Jurkat, Clone E6-1 (cell line): ENCODE results near the gene RAC3. TPM values are rescaled to one million over a fixed set of nuclear protein-coding genes. Genes with fewer than 3 reads are reported as not detected.
A peak's percentile ranks its signal among the peaks of the same experiment; 100 is the strongest.

Source experiments
- DNase-seq: peaks from one replicate; pipeline ENCODE4 v3.0.0-alpha.2; 2011; ENCODE audit warnings: low read depth, low spot score
- H3K4me3 ChIP-seq: 2 replicates; pipeline ENCODE4 v1.5.1; 2011; ENCODE audit warnings: mild to moderate bottlenecking, low read length, control low read depth, moderate library complexity
- polyA plus RNA-seq: library from polyadenylated mRNA; unstranded; fragments of >200 nt; gene quantifications from one replicate; pipeline ENCODE4 v1.2.1, GENCODE V29; 2012; ENCODE audit warnings: missing spikeins; ENCODE audit not compliant: insufficient read length, insufficient read depth

RAC3 gene
- 80.4 TPM for polyA plus RNA-seq

DNA sequence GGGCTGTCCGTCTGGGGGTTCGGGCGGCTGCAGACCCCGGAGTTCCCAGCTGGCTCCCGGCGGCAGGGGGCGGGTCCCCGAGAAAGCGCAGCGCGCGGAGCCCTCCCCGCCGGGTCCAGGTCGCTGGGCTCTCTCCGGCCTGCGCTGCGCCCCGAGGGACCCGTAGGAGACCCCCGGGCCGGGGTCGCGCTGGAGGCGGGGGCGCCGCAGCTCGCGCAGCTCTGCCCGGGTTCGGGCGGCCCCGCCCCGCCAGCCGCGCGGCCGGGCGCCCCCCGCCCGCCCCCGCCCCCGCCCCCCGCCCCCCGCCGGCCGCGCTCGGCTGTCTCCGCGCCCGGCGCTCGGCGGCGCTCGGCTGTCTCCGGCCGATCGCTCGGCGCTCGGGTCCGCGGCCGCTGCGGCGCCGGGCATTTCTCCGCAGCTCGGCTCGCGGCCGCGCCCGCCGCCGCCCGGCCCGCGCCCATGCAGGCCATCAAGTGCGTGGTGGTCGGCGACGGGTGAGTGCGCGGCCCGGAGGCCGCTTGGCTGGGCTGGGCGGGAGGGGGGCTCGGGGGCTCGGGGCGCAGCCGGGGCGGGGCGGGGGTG lies at the start of gene RAC3:
Gene RAC3 (plus strand): TSS at position 376 of the 582 bp plus-strand sequence. CDS start 84 bp downstream, at position 460.
- peak within 1 kb of the TSS; percentile 57 for H3K4me3 ChIP-seq
- no peak for DNase-seq

DNA sequence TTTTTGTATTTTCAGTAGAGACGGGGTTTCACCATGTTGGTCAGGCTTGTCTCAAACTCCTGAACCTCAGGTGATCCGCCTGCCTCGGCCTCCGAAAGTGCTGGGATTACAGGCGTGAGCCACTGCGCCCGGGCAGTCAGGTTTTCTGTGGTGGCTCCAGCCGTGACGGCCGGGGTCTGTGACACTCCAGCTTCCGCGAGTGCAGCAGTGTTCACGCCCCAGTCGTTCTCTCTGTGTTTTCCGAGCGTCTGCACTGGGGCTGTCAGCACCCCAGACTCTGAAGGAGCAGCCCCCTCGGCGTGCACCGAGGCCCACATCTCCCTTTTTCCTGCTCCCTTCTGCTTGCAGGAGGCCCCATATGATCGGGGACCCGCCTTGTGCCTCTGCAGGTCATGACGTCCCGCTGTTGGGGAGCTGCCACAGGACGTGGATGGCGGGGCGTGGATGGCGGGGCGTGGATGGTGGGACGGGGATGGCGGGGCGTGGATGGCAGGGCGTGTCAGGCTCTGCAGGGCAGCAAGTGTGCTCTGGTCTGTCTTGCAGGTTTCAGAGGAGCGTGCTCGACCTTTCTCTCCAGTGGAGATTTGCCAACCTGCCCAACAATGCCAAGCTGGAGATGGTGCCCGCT lies 48.4 kb upstream of the RAC3 start:
- H3K4me3 ChIP-seq = no peak overlapping the region
- no peak for DNase-seq

DNA sequence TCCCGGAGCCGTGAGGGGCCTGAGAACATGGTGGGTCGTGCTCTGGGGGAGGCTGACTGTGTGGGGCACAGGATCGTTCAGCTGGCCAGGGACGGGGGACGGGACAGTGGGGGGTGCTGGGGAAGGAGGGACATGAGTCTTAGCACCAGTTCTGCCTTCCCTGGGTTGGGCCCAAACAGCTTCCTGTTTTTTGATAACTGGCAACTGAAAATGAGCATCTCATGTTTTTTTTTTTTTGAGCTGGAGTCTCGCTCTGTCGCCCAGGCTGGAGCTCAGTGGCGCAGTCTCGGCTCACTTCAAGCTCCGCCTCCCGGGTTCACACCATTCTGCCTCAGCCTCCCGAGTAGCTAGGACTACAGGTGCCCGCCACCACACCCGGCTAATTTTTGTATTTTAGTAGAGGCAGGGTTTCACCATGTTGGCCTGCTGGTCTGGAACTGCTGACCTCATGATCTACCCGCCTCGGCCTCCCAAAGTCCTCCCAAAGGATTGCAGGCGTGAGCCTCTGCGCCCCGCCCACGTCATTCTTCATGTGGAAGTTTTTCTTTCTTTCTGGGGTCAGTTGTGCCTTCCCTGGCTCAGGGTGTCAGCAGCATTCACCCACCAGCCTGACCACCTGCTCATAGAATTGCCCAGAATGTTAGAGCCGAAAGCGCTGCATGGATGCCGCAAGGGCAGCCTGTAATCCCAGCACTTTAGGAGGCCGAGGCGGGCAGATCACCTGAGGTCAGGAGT lies 47.7 kb upstream of the RAC3 start:
- no peak overlapping the region for H3K4me3 ChIP-seq
- DNase-seq = no peak

DNA sequence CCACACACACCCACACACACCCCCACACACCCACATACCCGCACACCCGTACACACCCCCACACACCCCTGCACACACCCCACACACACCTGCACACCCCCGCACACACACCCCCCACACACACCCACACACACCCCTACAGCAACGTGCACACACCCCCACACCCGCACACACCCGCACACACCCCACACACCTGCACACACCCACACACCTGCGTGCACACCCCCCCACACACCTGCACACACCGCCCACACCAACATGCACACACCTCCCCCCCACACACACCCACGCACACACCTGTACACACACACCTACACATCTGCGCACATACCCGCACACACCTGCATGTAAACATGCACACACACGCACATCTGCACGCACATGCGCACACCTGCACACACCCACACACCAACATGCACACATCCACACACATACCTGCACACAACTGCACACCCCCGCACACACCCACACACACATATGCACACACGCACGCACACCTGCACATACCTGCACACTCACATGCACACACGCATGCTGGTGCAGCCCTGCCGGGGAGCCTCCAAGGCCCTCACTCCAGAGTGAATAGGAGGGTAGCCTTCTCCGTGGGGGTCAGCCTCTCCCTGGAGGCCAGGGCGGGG lies 46.6 kb upstream of the RAC3 start:
- DNase-seq = no peak
- no peak overlapping the region for H3K4me3 ChIP-seq

DNA sequence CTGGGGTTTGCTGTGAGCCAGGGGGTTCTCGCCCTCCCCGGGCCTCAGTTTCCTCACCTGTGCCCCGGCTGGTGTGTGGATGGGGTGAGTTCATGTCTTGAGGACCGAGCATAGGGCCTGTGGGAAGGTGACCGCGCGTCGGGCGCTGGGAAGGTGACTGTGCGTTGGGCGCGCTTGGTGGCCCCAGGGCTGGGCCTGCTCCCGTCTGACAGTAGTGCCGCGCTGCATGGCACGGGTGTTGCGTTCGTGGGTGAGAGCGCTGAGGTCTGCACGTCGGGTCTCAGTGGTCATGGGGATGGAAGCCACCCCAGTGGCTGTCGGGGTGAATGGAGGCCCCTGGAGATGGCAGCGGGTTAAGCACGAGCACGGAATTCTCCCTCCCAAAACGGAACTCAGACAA lies 44.9 kb upstream of the RAC3 start:
- DNase-seq = no peak
- H3K4me3 ChIP-seq = no peak overlapping the region

DNA sequence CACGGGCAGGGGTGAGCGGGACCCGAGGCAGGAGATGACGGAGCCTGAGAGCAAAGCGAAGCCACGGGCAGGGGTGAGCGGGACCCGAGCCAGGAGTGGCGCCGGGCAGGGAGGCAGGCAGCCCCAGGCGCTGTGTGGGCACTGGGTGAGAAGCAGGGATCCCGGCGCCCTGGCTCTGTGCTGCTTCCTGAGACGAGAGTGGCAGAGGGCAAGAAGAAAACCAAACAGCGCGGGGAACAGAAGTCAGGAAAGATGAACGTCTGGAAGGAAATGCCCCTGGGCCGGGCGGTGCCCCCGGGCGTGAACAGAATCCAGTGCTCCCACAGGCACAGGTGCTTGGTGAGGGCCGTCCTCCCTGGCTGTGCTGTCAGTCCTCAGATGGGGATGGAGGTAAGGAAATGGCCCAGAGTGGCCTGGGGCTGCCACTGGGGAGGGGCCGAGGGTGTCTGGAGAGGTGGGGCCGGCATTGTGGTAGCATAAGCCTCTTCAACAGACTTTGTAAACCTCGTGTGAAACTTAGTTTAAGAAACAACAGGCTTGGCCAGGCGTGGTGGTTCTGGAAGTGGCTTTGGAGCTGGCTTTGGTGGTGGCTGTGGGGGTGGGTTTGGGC lies 44.2 kb upstream of the RAC3 start:
- DNase-seq = no peak
- H3K4me3 ChIP-seq = no peak overlapping the region

DNA sequence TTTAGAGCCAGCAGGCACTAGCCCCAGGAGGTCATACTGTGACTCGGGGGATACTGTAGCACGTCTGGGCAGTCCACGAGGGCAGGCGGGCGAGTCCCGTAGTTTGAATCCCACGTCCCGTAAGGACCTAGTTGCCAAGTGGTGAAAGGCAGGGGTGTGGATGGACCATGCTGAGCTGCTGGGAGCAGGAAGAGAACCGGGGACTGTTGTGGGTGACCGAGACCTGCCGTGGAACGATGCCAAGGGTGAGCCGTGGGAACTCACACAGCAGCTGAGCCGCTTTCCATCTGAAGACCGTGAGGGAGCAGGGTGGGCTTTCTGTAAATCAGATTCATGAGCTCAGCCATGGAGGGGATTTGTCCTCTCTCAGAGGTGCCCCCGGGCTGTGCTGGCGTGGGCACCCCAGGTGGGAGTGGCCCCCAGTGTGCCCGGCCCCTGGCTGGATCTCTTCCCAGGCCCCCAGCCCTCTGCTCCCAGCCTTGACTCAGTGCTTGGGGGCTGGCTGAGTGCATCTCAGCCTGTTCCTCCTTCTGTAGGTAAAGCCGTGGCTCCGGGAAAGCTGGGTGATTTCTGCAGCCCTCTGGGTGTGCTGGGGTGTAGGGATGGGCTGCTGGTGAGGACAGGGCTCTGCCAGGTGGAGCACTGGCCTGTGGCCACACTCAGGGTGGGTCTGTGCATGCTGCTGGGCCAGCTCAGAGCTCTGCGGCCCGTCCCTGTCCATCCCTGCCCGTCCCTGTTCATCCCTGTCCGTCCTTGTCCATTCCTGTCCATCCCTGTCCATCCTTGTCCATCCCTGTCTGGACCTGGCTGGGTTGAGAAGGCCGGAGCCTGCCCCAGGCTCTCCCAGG lies 40.4 kb upstream of the RAC3 start:
- H3K4me3 ChIP-seq = no peak overlapping the region
- DNase-seq = no peak

DNA sequence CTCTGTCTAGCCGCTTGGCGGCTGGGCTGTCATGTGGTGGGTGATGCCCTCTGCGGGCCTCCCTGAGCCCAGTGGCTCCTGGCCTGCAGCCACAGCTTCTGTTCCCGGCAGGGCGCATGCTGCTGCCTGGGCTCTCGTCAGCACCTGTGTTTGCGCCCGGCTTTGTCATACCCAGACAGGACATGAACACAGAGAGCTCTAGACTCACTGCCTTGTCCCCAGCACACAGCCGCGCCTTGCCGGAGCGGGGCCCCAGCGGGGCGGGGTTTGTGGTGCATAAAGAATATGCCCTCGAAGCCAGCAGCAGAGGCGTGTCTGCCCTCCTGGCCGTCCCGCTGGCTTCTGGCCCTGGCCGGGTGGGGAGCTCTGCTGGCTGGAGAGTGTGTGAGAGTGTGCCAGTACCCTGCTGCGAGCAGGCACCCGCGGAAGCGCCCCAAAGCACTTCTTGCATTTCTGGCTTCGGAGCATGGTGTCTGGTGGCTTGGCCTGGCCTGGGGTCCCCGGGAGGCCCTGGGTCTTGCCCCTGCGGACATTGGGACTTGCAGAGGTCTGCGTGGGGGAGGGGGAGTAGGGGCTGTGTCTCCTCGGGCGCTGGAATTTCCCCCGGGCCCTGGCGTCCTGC lies 39.7 kb upstream of the RAC3 start:
- DNase-seq = no peak
- H3K4me3 ChIP-seq = no peak overlapping the region

DNA sequence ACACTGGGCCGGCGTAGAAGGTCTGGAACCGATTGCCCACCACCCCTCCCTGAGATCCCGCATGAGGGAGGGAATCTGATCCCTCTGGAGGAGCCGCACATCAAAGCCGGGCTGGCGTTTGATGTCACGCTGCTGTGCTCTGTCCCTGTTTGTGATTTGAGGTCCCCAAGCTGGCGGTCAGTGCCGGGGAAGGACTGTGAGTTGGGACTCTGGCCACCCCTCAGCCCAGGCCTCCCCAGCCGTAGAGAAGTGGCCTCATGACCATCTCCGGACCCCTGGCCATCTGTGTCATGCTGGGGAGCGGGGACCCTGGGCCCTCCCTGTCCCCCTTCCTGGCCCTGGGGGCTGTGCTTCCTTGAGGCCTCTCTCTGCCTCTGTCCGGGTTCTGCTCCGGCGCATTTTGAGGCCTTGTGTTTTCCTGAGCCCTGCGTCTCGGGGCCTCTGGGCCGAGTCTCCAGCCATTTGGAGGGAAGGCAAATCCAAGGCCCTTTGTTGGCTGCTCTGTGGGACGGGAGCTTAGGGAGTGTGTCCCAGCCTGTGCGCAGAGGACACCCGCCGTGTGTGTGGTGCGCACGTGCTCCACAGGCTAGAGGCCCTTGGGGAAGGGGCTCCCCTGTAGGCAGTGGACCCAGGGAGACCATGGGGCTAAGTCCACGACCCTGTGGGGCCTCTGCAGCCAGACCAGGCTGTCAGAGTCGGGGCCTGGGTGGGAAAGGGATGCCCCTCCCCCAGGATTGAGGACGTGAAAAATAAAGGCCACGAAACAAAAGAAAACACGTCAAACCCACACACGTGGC lies 39.0 kb upstream of the RAC3 start:
- no peak overlapping the region for H3K4me3 ChIP-seq
- no peak for DNase-seq

DNA sequence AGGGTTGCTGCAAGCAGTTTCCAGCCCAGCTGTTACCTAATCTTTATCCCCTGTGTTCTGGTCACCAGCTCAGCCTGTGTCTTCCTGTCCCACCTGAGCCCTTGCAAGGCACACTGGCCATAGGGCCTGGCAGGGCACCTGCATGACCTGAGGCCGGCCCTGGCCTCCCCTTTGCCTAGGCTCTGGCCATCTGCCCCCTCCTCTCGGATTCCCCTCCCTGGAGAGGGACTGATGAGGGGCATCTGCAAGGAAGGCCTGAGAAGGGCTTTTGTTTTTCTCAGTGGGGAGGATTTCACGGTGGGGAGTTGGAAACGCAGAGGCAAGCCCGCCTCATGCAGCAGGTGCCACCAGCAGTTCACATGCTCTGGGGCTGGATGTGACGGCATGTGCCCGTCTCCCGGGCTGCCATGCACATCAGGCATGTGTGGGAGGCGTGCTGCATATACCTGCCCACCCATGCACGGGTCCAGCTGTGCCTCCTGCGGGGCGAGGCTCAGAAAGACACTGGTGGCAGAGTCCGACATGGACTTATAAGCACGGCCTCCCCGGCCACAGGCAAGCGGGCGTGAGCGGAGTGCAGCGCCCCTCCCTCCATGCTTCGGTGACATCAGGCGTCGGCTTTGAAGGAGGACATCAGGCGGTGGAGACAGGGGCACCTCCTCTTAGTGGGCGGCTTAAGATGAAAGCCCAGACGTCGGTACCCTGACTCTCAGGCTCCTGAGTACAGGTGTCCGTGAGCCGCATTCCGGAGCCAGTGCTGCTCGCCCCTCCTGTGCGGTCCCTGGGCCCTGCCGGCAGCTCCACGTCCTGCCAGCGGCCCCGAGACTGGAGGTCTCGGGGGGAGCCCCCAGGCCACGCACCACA lies 37.5 kb upstream of the RAC3 start:
- no peak overlapping the region for H3K4me3 ChIP-seq
- DNase-seq = no peak

DNA sequence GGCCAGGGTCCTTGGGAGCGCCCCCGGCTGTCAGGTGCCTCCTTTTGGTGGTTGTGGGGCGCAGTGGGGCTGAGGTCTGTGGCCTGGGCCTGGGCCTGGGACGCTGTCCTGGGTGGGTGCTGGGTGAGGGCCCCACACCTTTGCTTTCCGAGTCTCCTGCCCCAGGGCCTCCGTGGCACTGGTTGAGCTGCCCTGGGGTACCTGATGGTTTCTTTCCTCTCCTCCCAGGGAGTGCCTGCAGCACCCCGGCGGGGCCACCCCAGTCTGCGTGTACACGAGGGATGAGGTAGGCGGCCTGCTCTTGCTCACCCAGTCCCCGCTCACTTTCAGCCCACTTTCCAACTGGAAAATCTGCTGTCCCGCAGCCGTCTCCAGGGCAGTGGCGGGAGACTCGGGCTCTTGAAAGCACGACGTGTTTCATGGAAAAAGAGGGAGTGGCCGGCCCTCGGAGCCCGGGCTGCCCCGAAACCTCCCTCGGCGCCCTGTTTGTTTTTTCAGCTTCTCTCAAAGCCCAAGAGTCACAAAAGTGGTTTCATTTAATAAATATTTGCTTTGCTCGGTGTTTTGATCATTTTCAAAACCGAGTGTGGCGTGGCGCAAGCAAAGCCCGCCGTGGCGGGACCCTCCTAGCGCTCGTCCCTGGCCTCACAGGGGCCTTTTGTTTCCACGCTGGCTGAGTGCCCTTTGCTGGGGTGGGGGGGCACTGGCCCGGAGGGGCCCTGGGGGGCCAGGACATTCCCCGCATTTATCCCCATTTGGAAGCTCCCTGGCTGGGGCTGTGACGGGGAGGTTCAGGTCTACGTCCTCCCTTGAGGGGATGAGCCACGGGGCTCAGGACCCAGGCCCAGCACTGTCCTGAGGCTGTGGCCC lies 36.6 kb upstream of the RAC3 start:
- DNase-seq = no peak
- no peak overlapping the region for H3K4me3 ChIP-seq

DNA sequence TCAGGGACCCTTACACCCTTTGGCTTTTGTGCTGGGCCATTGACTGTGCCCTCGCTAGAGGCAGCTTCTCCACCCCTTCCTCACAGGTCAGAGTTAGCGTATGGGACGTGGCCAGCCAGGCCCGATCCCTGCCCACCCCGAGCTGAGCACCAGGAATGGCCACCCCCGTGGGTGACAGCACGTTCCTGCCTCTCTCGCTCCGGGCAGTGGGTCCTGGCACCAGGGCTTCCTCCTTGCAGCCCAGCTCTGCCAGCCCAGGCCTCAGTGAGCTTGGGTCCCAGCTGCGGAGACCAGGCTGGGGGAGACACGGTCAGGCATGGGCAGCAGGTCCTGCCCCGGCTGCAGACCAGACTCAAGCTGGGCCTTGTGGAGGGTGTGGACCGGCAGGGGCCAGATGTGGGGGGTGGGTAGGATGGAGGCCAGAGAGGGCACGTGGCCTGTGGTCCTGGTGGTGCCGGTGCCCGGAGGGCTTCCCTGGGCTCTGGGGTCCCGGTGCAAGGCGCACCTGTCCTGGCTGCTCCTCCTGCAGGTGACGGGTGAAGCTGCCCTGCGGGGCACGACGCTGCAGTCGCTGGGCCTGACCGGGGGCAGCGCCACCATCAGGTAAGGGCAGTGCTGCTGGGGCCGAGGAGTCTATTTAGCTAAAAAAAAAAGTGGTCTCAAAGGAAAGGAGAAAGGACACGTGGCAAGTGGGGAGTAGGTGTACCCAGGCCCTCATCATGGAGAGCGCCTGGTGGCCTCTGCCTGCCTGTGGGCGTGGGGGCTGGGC lies 35.8 kb upstream of the RAC3 start:
- no peak for DNase-seq
- H3K4me3 ChIP-seq = no peak overlapping the region

DNA sequence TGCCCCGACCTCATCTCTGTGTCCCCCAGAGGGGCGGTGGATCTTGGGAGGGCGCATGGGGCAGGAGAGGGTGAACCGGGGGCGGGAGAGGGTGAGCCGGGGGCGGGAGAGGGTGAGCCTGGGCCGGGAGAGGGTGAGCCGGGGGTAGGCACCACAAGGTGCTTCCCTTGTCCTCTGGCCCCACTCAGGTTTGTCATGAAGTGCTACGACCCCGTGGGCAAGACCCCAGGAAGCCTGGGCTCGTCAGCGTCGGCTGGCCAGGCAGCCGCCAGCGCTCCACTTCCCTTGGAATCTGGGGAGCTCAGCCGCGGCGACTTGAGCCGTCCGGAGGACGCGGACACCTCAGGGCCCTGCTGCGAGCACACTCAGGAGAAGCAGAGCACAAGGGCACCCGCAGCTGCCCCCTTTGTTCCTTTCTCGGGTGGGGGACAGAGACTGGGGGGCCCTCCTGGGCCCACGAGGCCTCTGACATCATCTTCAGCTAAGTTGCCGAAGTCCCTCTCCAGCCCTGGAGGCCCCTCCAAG lies 35.2 kb upstream of the RAC3 start:
- DNase-seq = no peak
- H3K4me3 ChIP-seq = no peak overlapping the region

DNA sequence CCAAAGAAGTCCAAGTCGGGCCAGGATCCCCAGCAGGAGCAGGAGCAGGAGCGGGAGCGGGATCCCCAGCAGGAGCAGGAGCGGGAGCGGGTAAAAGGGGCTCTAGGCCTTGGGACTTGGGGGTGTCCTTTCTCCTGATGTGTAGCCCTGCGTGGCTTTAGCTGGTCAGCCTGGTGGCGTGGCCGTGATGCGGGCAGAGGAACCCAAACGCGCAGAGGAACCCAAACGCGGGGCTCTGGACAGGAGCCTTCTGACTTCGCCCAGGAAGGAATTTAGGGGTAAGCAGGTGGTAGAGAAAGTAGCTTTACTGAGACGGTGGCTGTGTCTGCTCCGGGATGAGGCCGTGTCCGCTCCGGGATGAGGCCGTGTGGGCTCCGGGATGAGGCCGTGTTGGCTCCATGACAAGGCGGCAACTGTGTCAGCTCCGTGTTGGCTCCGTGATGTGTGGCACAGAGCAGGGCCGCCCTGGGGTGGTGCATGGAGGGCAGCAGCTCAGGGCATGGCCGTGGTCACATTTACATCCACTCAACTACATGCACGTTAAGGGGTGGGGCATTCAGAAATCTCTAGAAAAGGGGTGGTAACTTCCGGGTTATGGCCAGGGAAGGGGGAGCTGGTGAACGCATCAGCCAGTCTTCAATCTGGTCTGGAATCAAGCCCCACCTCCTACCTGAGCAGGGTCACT lies 34.6 kb upstream of the RAC3 start:
- H3K4me3 ChIP-seq = no peak overlapping the region
- no peak for DNase-seq
